SJCRH30 (cell line): ENCODE results near the gene SEMA4C. TPM values are rescaled to one million over a fixed set of nuclear protein-coding genes. Genes with fewer than 3 reads are reported as not detected.
A peak's percentile ranks its signal among the peaks of the same experiment; 100 is the strongest.
"Not testable (repeated sequence)": the region's sequence is repeated elsewhere in the genome, so short reads cannot be mapped to it uniquely, and the experiment has no call there.

Experiments
- DNase-seq, 2 experiments: peaks; one replicate each; pipeline ENCODE4 v3.0.0-alpha.2; 2015 to 2020
- H3K27ac ChIP-seq: fragments of 250-450 bp; sonication (Bioruptor Pico); 2 replicates; pipeline ENCODE4 v1.5.1; 2020; ENCODE audit warnings: mild to moderate bottlenecking, moderate library complexity
- H3K27me3 ChIP-seq: fragments of 250-450 bp; sonication (Bioruptor Pico); 2 replicates; pipeline ENCODE4 v1.5.1; 2020; ENCODE audit warnings: mild to moderate bottlenecking, moderate library complexity
- H3K36me3 ChIP-seq: fragments of 250-450 bp; sonication (Bioruptor Pico); 2 replicates; pipeline ENCODE4 v1.5.1; 2020; ENCODE audit warnings: mild to moderate bottlenecking, moderate library complexity
- H3K4me1 ChIP-seq: fragments of 250-450 bp; sonication (Bioruptor Pico); 2 replicates; pipeline ENCODE4 v1.5.1; 2020; ENCODE audit warnings: mild to moderate bottlenecking, moderate library complexity
- H3K4me3 ChIP-seq: fragments of 250-450 bp; sonication (Bioruptor Pico); 2 replicates; pipeline ENCODE4 v1.5.1; 2020; ENCODE audit warnings: mild to moderate bottlenecking, moderate library complexity
- H3K9me3 ChIP-seq: fragments of 250-450 bp; sonication (Bioruptor Pico); replicated peaks from 2 replicates; pipeline ENCODE4 v1.5.1; 2020; ENCODE audit warnings: mild to moderate bottlenecking, moderate library complexity
- total RNA-seq: library from RNA; depleted of rRNA; stranded (reverse); fragments of >200 nt; shearing (Covaris generic); gene quantifications from 2 replicates; pipeline ENCODE4 v1.2.3, GENCODE V29; 2014

The SEMA4C gene
- total RNA-seq, 1 experiment from 2014 or later, result 49.4 TPM

GRCh38 chr2:96890726-96891385, 21.0 kb upstream of the SEMA4C start:
- Histone ChIP-seq H3K4me1 (peaks cover 56% of the 10 kb centered on the region), H3K9me3 (no peaks in the 10 kb centered on the region), H3K27me3 (no peaks in the 10 kb centered on the region), H3K27ac (no peak overlapping the region), H3K36me3 (no peaks in the 10 kb centered on the region), H3K4me3 (no peak overlapping the region)
- no peak for DNase-seq

- Histone ChIP-seq H3K4me3 (no peak overlapping the region), H3K27ac (no peak overlapping the region), H3K4me1 (peaks cover 50% of the 10 kb centered on the region), H3K36me3 (no peaks in the 10 kb centered on the region), H3K27me3 (no peaks in the 10 kb centered on the region), H3K9me3 (no peaks in the 10 kb centered on the region)
- DNase-seq, result no peak
Measured at GRCh38 chr2:96890252-96890651, 20.4 kb upstream of the SEMA4C start.

DNA sequence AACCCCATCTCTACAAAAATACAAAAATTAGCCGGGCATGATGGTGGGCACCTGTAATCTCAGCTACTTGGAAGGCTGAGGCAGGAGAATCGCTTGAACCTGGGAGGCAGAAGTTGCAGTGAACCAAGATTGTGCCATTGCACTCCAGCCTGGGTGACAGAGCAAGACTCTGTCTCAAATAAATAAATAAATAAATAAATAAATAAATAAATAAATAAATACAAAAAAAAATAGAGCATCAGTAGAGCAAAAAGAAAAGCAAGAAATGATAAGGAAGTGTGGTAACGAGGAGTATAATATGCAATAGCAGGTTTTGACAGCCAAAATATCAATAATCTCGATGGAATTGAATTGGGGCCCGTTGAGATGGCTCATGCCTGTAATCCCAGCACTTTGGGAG, 19.6 kb upstream of the SEMA4C start:
- H3K4me3 ChIP-seq, DNase-seq, H3K9me3 ChIP-seq, H3K36me3 ChIP-seq, H3K27ac ChIP-seq, H3K27me3 ChIP-seq: not testable (repeated sequence)
- H3K4me1 ChIP-seq, result peaks cover 45% of the 10 kb centered on the region

DNA sequence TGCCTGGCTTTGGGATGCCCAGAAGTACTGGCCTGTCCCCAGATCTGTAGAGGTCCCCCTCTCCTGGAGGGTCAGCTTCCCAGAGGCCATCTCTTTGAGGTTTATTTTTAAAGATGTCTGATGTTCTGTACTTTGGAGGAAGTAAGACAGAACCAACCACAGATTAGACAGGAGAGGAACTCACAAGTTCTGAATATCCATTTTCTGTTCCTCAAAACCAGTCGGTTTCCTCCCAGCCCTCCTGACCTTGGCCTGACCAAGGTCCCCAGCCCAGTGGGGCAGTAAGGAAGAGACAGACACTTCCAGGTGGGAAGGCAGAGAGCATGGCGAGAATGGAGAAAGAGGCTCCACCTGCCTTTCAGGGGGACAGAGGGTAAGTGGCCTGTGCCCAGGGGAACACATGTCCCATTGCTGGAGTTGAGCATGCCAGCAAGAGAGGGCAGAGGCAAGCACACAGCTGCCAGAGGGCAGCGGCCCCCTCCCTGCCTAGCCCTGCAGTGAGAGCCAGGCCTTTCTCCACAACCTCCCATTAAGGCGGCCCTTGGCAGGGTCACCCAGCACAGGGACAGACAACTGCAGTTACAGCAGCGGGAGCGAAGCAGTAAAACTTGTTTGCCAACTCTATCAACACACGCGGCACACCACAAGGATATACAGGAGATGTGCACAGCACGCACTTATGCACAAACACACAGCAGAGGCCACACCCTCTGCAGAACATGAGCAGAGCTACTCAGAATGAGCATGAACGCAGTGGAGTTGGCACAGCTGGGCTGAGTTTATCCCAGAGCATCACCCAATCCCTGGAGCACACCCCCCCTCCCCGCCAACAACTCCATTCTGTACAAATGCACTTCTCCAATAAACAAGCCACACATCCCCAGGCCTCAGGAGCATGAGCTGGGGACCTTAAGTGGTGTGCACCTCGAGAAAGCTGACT, 18.5 kb upstream of the SEMA4C start:
- no peak overlapping the region for H3K4me3 ChIP-seq
- no peaks in the 10 kb centered on the region for H3K27me3 ChIP-seq
- H3K36me3 ChIP-seq, result no peaks in the 10 kb centered on the region
- H3K9me3 ChIP-seq, result no peaks in the 10 kb centered on the region
- peak in 1 of 2 experiments; percentile 62 for DNase-seq
- no peak overlapping the region for H3K27ac ChIP-seq
- H3K4me1 ChIP-seq, result peaks cover 40% of the 10 kb centered on the region

DNA sequence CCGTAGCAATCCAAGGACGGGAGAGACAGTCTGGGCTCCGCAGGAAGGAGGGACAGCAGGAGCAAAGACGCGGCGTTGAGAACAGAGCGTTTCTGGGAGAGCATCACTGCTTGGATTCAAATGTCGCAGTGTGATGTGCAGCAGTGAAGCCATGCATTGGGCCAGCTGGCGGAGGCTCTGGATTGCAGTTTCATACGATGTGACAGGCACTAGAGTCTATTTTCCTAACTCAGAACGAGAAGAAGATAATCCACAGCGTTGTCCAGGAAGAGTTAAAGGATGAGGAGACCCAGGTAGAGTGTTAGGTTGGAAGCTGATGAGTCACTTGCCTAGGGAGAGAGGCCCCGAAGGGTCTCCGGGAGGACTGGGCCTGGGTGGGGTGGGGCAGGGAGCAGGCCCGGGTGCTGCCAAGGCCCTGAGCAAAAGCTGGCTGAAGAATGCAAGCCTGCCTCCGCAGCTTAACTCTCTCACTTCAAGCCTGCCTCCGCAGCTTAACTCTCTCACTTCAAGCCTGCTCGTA, 17.7 kb upstream of the SEMA4C start:
- peaks cover 48% of the 10 kb centered on the region for H3K4me1 ChIP-seq
- H3K36me3 ChIP-seq, result no peaks in the 10 kb centered on the region
- no peak for DNase-seq
- no peak overlapping the region for H3K27ac ChIP-seq
- H3K9me3 ChIP-seq, result no peaks in the 10 kb centered on the region
- H3K27me3 ChIP-seq, result no peaks in the 10 kb centered on the region
- H3K4me3 ChIP-seq, result no peak overlapping the region

GRCh38 chr2:96885432-96886347, 15.8 kb upstream of the SEMA4C start:
- no peaks in the 10 kb centered on the region for H3K36me3 ChIP-seq
- DNase-seq, result no peak
- H3K9me3 ChIP-seq, result no peaks in the 10 kb centered on the region
- H3K27ac ChIP-seq, result no peak overlapping the region
- no peak overlapping the region for H3K4me3 ChIP-seq
- no peaks in the 10 kb centered on the region for H3K27me3 ChIP-seq
- H3K4me1 ChIP-seq, result peaks cover 52% of the 10 kb centered on the region

- Histone ChIP-seq H3K27ac (no peak overlapping the region), H3K27me3 (no peaks in the 10 kb centered on the region), H3K36me3 (no peaks in the 10 kb centered on the region), H3K4me3 (no peak overlapping the region), H3K4me1 (peaks cover 46% of the 10 kb centered on the region), H3K9me3 (no peaks in the 10 kb centered on the region)
- no peak for DNase-seq
Measured at GRCh38 chr2:96884299-96885094, 14.6 kb upstream of the SEMA4C start.

DNA sequence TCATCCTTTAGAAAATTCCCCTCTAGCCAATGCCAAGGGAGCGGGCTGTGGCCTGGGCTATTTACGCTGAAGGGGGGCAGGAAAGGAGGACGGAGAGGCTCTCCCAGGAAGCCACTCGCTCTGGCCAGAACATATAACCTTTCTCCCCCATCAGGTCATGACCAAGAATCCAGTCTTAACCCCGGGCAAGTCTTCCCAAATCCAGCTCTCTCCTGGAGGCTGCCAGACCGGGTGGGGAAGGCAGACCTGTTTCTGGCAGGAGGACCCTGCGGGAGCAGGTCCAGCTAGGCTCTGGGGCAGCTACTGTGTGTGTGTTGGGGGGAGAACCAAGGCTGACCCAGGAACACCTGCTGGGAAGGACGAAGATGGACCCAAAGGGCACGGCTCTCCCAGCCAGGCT, 13.4 kb upstream of the SEMA4C start:
- H3K4me3 ChIP-seq, result no peak overlapping the region
- no peaks in the 10 kb centered on the region for H3K27me3 ChIP-seq
- H3K27ac ChIP-seq, result peak overlapping the region; percentile 89
- peaks cover 39% of the 10 kb centered on the region for H3K4me1 ChIP-seq
- no peak for DNase-seq
- no peaks in the 10 kb centered on the region for H3K36me3 ChIP-seq
- H3K9me3 ChIP-seq, result no peaks in the 10 kb centered on the region

GRCh38 chr2:96882906-96883305, 13.0 kb upstream of the SEMA4C start:
- no peaks in the 10 kb centered on the region for H3K36me3 ChIP-seq

GRCh38 chr2:96882230-96882629, 12.3 kb upstream of the SEMA4C start:
- no peaks in the 10 kb centered on the region for H3K9me3 ChIP-seq
- H3K4me1 ChIP-seq, result peaks cover 39% of the 10 kb centered on the region

More at GRCh38 chr2:96882906-96883305, 13.0 kb upstream of the SEMA4C start:
- Histone ChIP-seq H3K9me3 (no peaks in the 10 kb centered on the region), H3K4me3 (no peak overlapping the region), H3K27ac (peak overlapping the region; percentile 89), H3K27me3 (no peaks in the 10 kb centered on the region), H3K4me1 (peaks cover 39% of the 10 kb centered on the region)
- DNase-seq, result no peak

DNA sequence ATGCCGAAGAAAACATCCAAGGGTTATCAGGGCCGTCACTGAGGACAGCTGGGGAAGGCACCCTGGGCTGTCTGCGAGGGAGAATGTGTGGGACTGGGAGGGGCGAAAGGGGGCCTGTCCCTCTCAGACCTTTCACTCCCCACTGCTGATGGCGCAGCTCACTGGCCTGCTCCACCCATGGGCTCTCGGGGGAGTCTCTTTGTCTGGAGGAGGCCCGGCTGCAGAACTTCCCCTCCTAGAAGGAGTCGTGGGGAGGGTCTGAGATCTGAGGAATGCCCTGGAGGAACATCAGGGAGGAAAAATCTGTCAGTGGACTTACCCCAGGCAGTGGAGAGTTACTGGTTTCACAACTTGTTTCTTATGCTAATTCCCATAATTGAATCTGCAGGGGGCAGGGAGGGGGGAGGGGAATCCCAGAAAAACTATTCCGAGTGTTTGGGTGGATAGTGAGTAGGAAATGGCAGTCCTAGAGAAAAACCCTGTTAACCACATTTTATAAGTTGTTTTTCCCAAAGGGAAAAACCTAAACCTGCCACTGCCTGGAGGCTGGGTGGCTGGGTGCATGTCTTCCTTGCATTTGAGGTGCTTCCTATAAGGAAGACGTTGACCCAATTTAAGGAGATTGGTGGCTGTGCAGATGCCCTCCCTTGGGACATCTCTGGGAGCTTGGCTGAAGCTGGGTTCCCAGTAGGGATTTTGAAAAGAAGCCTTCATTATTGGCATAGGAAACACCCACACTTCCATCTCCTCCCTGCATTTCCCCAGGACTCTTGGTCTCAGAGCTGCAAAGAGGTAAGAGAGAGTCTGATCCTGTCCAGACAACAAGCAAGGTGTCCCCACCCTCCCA, 11.7 kb upstream of the SEMA4C start:
- Histone ChIP-seq H3K9me3 (no peaks in the 10 kb centered on the region), H3K27ac (peak overlapping the region; percentile 89), H3K4me3 (peak overlapping the region; percentile 13; the same call in 1 of the 2 replicates), H3K27me3 (no peaks in the 10 kb centered on the region), H3K4me1 (peaks cover 46% of the 10 kb centered on the region), H3K36me3 (no peaks in the 10 kb centered on the region)
- DNase-seq, result peak; percentile 52 to 69

More at GRCh38 chr2:96882230-96882629, 12.3 kb upstream of the SEMA4C start:
- Histone ChIP-seq H3K27me3 (no peaks in the 10 kb centered on the region), H3K27ac (peak overlapping the region; percentile 89), H3K36me3 (no peaks in the 10 kb centered on the region), H3K4me3 (peak overlapping the region; percentile 12; the same call in 1 of the 2 replicates)
- DNase-seq, result peak; percentile 90 to 93

DNA sequence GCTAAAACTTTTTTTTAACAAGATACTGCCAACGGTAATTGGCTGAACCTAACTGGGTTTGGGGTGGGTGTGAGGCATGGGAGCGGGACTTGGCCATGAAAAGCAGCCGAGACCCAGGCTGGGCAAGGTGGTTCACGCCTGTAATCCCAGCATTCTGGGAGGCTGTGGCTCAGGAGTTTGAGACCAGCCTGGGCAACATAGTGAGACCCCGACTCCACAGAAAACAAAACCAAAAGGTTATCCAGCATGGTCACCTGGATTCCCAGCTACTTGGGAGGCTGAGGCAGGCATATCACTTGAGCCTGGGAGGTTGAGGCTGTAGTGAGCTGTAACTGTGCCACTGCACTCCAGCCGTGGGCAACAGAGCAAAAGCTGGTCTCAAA, 11.0 kb upstream of the SEMA4C start:
- Histone ChIP-seq H3K27me3 (no peaks in the 10 kb centered on the region), H3K27ac (no peak overlapping the region; the same call in 1 of the 2 replicates), H3K4me1 (peaks cover 53% of the 10 kb centered on the region), H3K4me3 (no peak overlapping the region), H3K9me3 (no peaks in the 10 kb centered on the region), H3K36me3 (no peaks in the 10 kb centered on the region)
- DNase-seq, result no peak

DNA sequence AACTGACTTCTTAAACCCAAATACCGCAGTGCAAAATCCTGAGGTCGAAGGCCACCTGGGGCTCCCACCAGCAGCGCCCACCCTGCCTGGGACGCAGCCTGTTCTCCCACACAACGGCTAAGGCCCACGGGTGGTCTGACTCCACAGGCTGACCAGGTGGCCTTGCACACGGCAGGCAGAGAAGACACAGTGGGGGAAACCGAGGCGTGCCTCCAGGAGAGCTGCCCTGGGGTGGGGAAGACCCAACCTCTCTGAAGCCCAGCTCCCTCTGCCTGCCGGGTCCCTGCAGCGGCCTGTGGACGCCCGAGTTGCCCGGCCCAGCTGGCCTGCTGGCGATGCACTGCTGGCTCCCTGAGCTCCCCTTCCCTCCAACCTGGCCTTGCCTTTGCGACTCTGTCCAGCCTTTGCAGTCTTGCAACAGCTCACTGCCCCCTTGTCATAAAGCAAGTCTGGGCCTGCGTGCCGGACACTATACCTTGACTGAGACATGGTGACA, 9.7 kb upstream of the SEMA4C start:
- DNase-seq, result no peak
- Histone ChIP-seq H3K9me3 (no peaks in the 10 kb centered on the region), H3K27ac (no peak overlapping the region), H3K4me3 (no peak overlapping the region), H3K36me3 (no peaks in the 10 kb centered on the region), H3K4me1 (peaks cover 61% of the 10 kb centered on the region), H3K27me3 (no peaks in the 10 kb centered on the region)
